Right lobe of liver (tissue), 6 donors: ENCODE measurements around the gene TRMT44. TPM values are rescaled to one million over a fixed set of nuclear protein-coding genes. Genes with fewer than 3 reads are reported as not detected.
A peak's percentile ranks its signal among the peaks of the same experiment; 100 is the strongest.

Source experiments
- ATAC-seq, 4 donors: fragments of 200-7000 bp; cut with Tn5 transposase; one replicate each; pipeline ENCODE4 v1.9.1; 2020; ENCODE audit warnings: mild to moderate bottlenecking in 4 of 4, moderate library complexity in 4 of 4
- DNase-seq, 3 donors: peaks; one replicate each; pipeline ENCODE4 v3.0.0-alpha.2; 2020
- H3K27ac ChIP-seq, 3 donors: fragments of 200-600 bp; one replicate each; pipeline ENCODE4 v1.8.0; 2022
- H3K27me3 ChIP-seq, 2 donors: fragments of 200-600 bp; one replicate each; pipeline ENCODE4 v1.8.0; 2022
- H3K36me3 ChIP-seq, 4 donors: fragments of 200-600 bp; sonication (generic) in 1 of 4; one replicate each; pipeline versions ENCODE4 v1.5.1 to v1.8.0; 2017 to 2022; ENCODE audit warnings: control low read depth in 1 of 4
- H3K4me1 ChIP-seq, 4 donors: fragments of 200-600 bp; sonication (generic) in 1 of 4; one replicate each; pipeline versions ENCODE4 v1.5.1 to v1.8.0; 2017 to 2022; ENCODE audit warnings: control low read depth in 1 of 4
- H3K4me3 ChIP-seq, 3 donors: fragments of 200-600 bp; one replicate each; pipeline ENCODE4 v1.8.0; 2022
- H3K9me3 ChIP-seq, 4 donors: fragments of 200-600 bp; sonication (generic) in 1 of 4; one replicate each; pipeline versions ENCODE4 v1.5.1 to v1.8.0; 2017 to 2022; ENCODE audit warnings: control low read depth in 1 of 4
- POLR2A ChIP-seq: fragments of 450-650 bp; IDR thresholded peaks from one replicate; pipeline ENCODE4 v1.6.1; 2017; ENCODE audit warnings: antibody characterized with exemption, mild to moderate bottlenecking
- WGBS: methylation state at CpG from one replicate; pipeline ENCODE4 v1.1.6; 2018; ENCODE audit warnings: low coverage, low lambda C conversion rate; ENCODE audit not compliant: insufficient coverage; ENCODE audit errors: missing lambda C conversion rate; 5-methylcytosine and 5-hydroxymethylcytosine counted together
- intact Hi-C, 2 donors: fragments of 100-400 bp; cut with DNase I; formaldehyde crosslinking; loops; one replicate each; pipeline versions ENCODE4 v1.11.2 to v1.14.1; 2022
- total RNA-seq, 6 experiments: library from RNA; depleted of rRNA in 2 of 6; stranded (reverse); fragments of >200 nt in 2 of 6; fragmentation: NEBNext Ultra II Directional in 3 of 6; extraction: Animal tissue kit (Norgen Biotek cat#: 25700) in 3 of 6; gene quantifications; one replicate each; pipeline versions ENCODE4 v1.1.0 to v1.2.4, GENCODE V29; 2016 to 2023
- TF ChIP-seq, protein P1 (sequence below), 4 donors: fragments of 200-600 bp in 3 of 4; fragments of 450-650 bp in 1 of 4; IDR thresholded peaks; one replicate each; pipeline versions ENCODE4 v1.5.1 to v1.8.0; 2016 to 2022; ENCODE audit warnings: antibody characterized with exemption in 4 of 4, mild to moderate bottlenecking in 2 of 4
- donor health status: DM: no; HTN: yes; CAD: no.
- donor health status: DM: no; HTN: no; CAD: no.
- donor health status: DM: no; HTN: no; CAD: no.
- donor health status: DM: no; HTN: yes; CAD: no.
- donor health status: DM: no; HTN: yes; CAD: no.

The TRMT44 gene
- total RNA-seq, 6 experiments from 2014 or later: 8.8 to 10.6 (median 9.6) TPM

DNA sequence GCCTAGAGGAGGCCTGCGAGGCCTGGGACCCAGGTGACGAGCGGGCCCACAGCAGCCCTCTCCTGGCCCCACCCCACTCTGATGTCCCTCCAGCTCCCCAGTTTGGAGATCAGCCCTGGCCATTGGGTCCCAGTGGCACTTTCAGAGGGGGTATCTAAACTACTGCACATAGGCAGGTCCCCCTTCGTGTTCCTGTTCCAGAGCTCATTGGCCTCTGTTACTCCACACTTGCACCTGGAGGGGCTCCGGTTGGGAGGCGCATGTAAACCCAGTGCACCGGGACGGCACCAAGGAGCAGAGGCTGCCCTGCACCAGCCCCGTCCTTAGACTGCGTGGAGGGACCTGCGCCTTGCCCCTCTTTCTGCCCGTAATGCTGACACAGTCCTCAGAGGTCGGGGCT, 34.3 kb downstream of the TRMT44 start:
- no peak overlapping the region for H3K27ac ChIP-seq
- intact Hi-C loops: loop anchor here in 1 of 2 donors (10.0 kb wide), 1 partner anchor 120 kb away; the partner anchor contains the start of gene CPZ
- H3K27me3 ChIP-seq: no peaks in the 10 kb centered on the region
- H3K4me1 ChIP-seq: no peaks in the 10 kb centered on the region
- 80% methylated on average over 1 of the region's 13 CpGs for WGBS
- H3K9me3 ChIP-seq: no peaks in the 10 kb centered on the region
- TF ChIP-seq POLR2A: no peak
- TF ChIP-seq, protein P1, sequence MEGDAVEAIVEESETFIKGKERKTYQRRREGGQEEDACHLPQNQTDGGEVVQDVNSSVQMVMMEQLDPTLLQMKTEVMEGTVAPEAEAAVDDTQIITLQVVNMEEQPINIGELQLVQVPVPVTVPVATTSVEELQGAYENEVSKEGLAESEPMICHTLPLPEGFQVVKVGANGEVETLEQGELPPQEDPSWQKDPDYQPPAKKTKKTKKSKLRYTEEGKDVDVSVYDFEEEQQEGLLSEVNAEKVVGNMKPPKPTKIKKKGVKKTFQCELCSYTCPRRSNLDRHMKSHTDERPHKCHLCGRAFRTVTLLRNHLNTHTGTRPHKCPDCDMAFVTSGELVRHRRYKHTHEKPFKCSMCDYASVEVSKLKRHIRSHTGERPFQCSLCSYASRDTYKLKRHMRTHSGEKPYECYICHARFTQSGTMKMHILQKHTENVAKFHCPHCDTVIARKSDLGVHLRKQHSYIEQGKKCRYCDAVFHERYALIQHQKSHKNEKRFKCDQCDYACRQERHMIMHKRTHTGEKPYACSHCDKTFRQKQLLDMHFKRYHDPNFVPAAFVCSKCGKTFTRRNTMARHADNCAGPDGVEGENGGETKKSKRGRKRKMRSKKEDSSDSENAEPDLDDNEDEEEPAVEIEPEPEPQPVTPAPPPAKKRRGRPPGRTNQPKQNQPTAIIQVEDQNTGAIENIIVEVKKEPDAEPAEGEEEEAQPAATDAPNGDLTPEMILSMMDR (IDR thresholded peaks at IDR 0.05): no peak
- ATAC-seq (no peak), DNase-seq (no peak)
- no peak overlapping the region for H3K4me3 ChIP-seq
- H3K36me3 ChIP-seq: peaks cover 0 to 7% (median 0%) of the 10 kb centered on the region in 4 donors

- Histone ChIP-seq H3K4me1 (no peaks in the 10 kb centered on the region), H3K27me3 (no peaks in the 10 kb centered on the region), H3K36me3 (peaks cover 0 to 7% (median 0%) of the 10 kb centered on the region in 4 donors), H3K9me3 (no peaks in the 10 kb centered on the region), H3K4me3 (no peak overlapping the region), H3K27ac (no peak overlapping the region)
- intact Hi-C loops: loop anchor here in 1 of 2 donors (10.0 kb wide), 1 partner anchor 119 kb away; the partner anchor contains the start of gene CPZ
- DNase-seq (no peak), ATAC-seq (no peak)
- TF ChIP-seq POLR2A: no peak
- TF ChIP-seq, protein P1 (IDR thresholded peaks at IDR 0.05): no peak
- whole genome bisulfite sequencing: 87% methylated on average over 7 of the region's 29 CpGs
Observed at GRCh38 chr4:8475751-8476575, 35.4 kb downstream of the TRMT44 start.

GRCh38 chr4:8477095-8477635, 36.6 kb downstream of the TRMT44 start:
- ATAC-seq: no peak
- Histone ChIP-seq H3K4me1 (no peaks in the 10 kb centered on the region), H3K9me3 (no peaks in the 10 kb centered on the region), H3K36me3 (peaks cover 0 to 7% (median 0%) of the 10 kb centered on the region in 4 donors), H3K27ac (no peak overlapping the region), H3K4me3 (no peak overlapping the region), H3K27me3 (no peaks in the 10 kb centered on the region)
- no peak for TF ChIP-seq POLR2A
- TF ChIP-seq, protein P1 (IDR thresholded peaks at IDR 0.05): no peak
- intact Hi-C loops: loop anchor here in 1 of 2 donors (10.0 kb wide), 1 partner anchor 118 kb away; the partner anchor contains the start of gene CPZ
- DNase-seq: no peak
- WGBS: no CpG with 5 or more reads among the region's 16 CpGs

DNA sequence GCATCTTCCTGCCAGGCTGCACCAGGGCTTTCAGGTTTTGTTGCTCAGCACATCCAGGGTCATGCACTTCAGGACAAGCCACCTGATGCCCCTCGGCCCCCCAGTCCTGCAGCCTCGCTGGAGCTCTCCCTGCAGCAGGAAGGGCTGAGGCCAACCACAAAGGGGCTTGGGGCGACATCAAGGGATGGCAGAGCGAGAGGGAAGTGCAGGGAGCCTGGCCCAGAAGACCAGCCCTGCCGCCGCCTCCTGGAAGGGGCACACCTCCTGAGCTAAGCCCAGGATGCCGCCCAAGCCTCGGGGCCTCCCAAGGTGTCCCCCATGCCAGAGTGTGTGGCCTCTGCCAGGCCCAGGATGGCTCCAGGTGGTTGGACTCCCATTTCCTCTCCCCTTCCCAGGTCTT, 37.1 kb downstream of the TRMT44 start:
- WGBS: no CpG with 5 or more reads among the region's 8 CpGs

More for the DNA sequence above, 37.1 kb downstream of the TRMT44 start:
- Histone ChIP-seq H3K4me1 (no peaks in the 10 kb centered on the region), H3K36me3 (peaks cover 0 to 7% (median 0%) of the 10 kb centered on the region in 4 donors), H3K27me3 (no peaks in the 10 kb centered on the region), H3K27ac (no peak overlapping the region), H3K9me3 (no peaks in the 10 kb centered on the region), H3K4me3 (no peak overlapping the region)
- no peak for TF ChIP-seq POLR2A
- TF ChIP-seq, protein P1 (IDR thresholded peaks at IDR 0.05): no peak
- no peak for DNase-seq
- ATAC-seq: peak in 1 of 4 donors; percentile 7
- intact Hi-C loops: loop anchor here in 1 of 2 donors (10.0 kb wide), 1 partner anchor 117 kb away; the partner anchor contains the start of gene CPZ
